ENCODE measurements around the gene SLC39A5. TPM values are rescaled to one million over a fixed set of nuclear protein-coding genes. Genes with fewer than 3 reads are reported as not detected.
A peak's percentile ranks its signal among the peaks of the same experiment; 100 is the strongest.

SLC39A5 gene
- total RNA-seq, 2 donors from 2014 or later = 306 to 333 TPM

GRCh38 chr12:56202838-56203237 is 27.0 kb upstream of the SLC39A5 start:
- Histone ChIP-seq H3K27ac (no peak overlapping the region), H3K4me3 (no peak overlapping the region), H3K4me1 (no peaks in the 10 kb centered on the region), H3K9me3 (no peaks in the 10 kb centered on the region), H3K27me3 (no peaks in the 10 kb centered on the region), H3K36me3 (replicated peaks in 1 of 2; ENCODE audit: insufficient read depth in 1 of 2, low read depth in 2 of 2) (peaks cover 0 to 19% of the 10 kb centered on the region in 2 donors)
- TF ChIP-seq POLR2A (IDR thresholded peaks at IDR 0.05) = no peak
- TF ChIP-seq, protein P1, sequence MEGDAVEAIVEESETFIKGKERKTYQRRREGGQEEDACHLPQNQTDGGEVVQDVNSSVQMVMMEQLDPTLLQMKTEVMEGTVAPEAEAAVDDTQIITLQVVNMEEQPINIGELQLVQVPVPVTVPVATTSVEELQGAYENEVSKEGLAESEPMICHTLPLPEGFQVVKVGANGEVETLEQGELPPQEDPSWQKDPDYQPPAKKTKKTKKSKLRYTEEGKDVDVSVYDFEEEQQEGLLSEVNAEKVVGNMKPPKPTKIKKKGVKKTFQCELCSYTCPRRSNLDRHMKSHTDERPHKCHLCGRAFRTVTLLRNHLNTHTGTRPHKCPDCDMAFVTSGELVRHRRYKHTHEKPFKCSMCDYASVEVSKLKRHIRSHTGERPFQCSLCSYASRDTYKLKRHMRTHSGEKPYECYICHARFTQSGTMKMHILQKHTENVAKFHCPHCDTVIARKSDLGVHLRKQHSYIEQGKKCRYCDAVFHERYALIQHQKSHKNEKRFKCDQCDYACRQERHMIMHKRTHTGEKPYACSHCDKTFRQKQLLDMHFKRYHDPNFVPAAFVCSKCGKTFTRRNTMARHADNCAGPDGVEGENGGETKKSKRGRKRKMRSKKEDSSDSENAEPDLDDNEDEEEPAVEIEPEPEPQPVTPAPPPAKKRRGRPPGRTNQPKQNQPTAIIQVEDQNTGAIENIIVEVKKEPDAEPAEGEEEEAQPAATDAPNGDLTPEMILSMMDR (IDR thresholded peaks at IDR 0.05) = no peak
- intact Hi-C loops (cut with DNase I) = no loop called here
- WGBS, 2 donors = 59 to 64% methylated on average over 2 of the region's 2 CpGs
- DNase-seq (no peak), ATAC-seq (no peak)

GRCh38 chr12:56204275-56204674 is 25.6 kb upstream of the SLC39A5 start:
- Histone ChIP-seq H3K9me3 (no peaks in the 10 kb centered on the region), H3K4me3 (no peak overlapping the region), H3K27me3 (no peaks in the 10 kb centered on the region), H3K27ac (no peak overlapping the region), H3K36me3 (replicated peaks in 1 of 2; ENCODE audit: insufficient read depth in 1 of 2, low read depth in 2 of 2) (peaks cover 0 to 21% of the 10 kb centered on the region in 2 donors), H3K4me1 (no peaks in the 10 kb centered on the region)
- DNase-seq (no peak), ATAC-seq (no peak)
- intact Hi-C loops (cut with DNase I) = no loop called here
- no peak for TF ChIP-seq POLR2A (IDR thresholded peaks at IDR 0.05)
- TF ChIP-seq, protein P1 (IDR thresholded peaks at IDR 0.05) = no peak

GRCh38 chr12:56205445-56205844 is 24.4 kb upstream of the SLC39A5 start:
- Histone ChIP-seq H3K27me3 (no peaks in the 10 kb centered on the region), H3K27ac (no peak overlapping the region), H3K9me3 (no peaks in the 10 kb centered on the region), H3K4me1 (no peaks in the 10 kb centered on the region), H3K4me3 (no peak overlapping the region), H3K36me3 (replicated peaks in 1 of 2; ENCODE audit: insufficient read depth in 1 of 2, low read depth in 2 of 2) (peaks cover 0 to 27% of the 10 kb centered on the region in 2 donors)
- ATAC-seq = no peak
- DNase-seq = no peak
- intact Hi-C loops (cut with DNase I) = no loop called here
- no peak for TF ChIP-seq POLR2A (IDR thresholded peaks at IDR 0.05)
- TF ChIP-seq, protein P1 (IDR thresholded peaks at IDR 0.05) = no peak

- no peaks in the 10 kb centered on the region for H3K4me1 ChIP-seq
- H3K4me3 ChIP-seq = no peak overlapping the region
- TF ChIP-seq, protein P1 (IDR thresholded peaks at IDR 0.05) = peak; percentile 10 to 72 (median 48)
- TF ChIP-seq POLR2A (IDR thresholded peaks at IDR 0.05) = no peak
- H3K9me3 ChIP-seq = no peaks in the 10 kb centered on the region
- 57 to 63% methylated on average over 8 to 14 of the region's 14 CpGs for WGBS, 2 donors
- ATAC-seq = peak; percentile 77
- H3K27me3 ChIP-seq = no peaks in the 10 kb centered on the region
- H3K36me3 ChIP-seq (replicated peaks in 1 of 2; ENCODE audit: insufficient read depth in 1 of 2, low read depth in 2 of 2) = peaks cover 0 to 27% of the 10 kb centered on the region in 2 donors
- DNase-seq = peak; percentile 60 to 77 (median 70)
- H3K27ac ChIP-seq = no peak overlapping the region
- intact Hi-C loops (cut with DNase I) = no loop called here
Measured at GRCh38 chr12:56206452-56207166, 23.2 kb upstream of the SLC39A5 start.

- no peaks in the 10 kb centered on the region for H3K4me1 ChIP-seq
- ATAC-seq (no peak), DNase-seq (no peak)
- intact Hi-C loops (cut with DNase I) = no loop called here
- no peak overlapping the region for H3K4me3 ChIP-seq
- no peaks in the 10 kb centered on the region for H3K27me3 ChIP-seq
- peaks cover 4 to 36% of the 10 kb centered on the region in 2 donors for H3K36me3 ChIP-seq (replicated peaks in 1 of 2; ENCODE audit: insufficient read depth in 1 of 2, low read depth in 2 of 2)
- H3K27ac ChIP-seq = no peak overlapping the region
- WGBS, 2 donors = 89 to 100% methylated on average over 1 to 6 of the region's 6 CpGs
- no peaks in the 10 kb centered on the region for H3K9me3 ChIP-seq
- TF ChIP-seq, protein P1 (IDR thresholded peaks at IDR 0.05) = no peak
- TF ChIP-seq POLR2A (IDR thresholded peaks at IDR 0.05) = no peak
Measured at GRCh38 chr12:56208006-56208405, 21.8 kb upstream of the SLC39A5 start.
